NCI-H446 treated with DMSO at 0.1 percent for 48 hours (cell line): ENCODE results near the gene DHX15.

ENCODE experiments used
- DNase-seq: peaks from one replicate; lab custom pipeline; 2025; lab: John Stamatoyannopoulos, UW

The DHX15 gene

GRCh38 chr4:24482871-24483270 lies 101.5 kb downstream of the DHX15 start:
- DNase-seq = no peak

- peak; percentile 7 for DNase-seq
Observed at GRCh38 chr4:24477919-24478318, 106.4 kb downstream of the DHX15 start.
